ENCODE measurements around the gene STX3. TPM values are rescaled to one million over a fixed set of nuclear protein-coding genes. Genes with fewer than 3 reads are reported as not detected.
A peak's percentile ranks its signal among the peaks of the same experiment; 100 is the strongest.

The STX3 gene
- total RNA-seq (10 to 100 TPM; 21.6 to 49.3 (median 30.9) TPM), polyA plus RNA-seq (10 to 100 TPM in 1 of 3 donors, 1 to 10 TPM in 2; 5.1 to 10.9 (median 8.1) TPM)
- long read RNA-seq, donor 1, partial matches to known transcripts = 0 of 2 reads
- long read RNA-seq, donor 1, other reads (novel, unspliced or antisense) = 0 of 2 reads
- long read RNA-seq, donor 2 = 0 reads

- no peak for TF ChIP-seq CTCF (IDR thresholded peaks at IDR 0.05 in 8 of 11, conservative IDR thresholded peaks at IDR 0.05 in 3 of 11)
- TF ChIP-seq POLR2A (IDR thresholded peaks at IDR 0.05) = peak in 1 of 3 donors; percentile 20
- TF ChIP-seq POLR2AphosphoS5 (IDR thresholded peaks at IDR 0.05) = peak in 2 of 3 donors; percentile 58 to 69
- DNase-seq = peak; percentile 94
- H3K9me3 ChIP-seq = no peaks in the 10 kb centered on the region
- H3K27ac ChIP-seq = peak within 1 kb of the TSS; percentile 49 to 98 (median 89)
- WGBS, 5 donors = 0 to 1% (median 0%) methylated on average over 30 to 80 of the region's 80 CpGs
- peaks cover 0 to 5% (median 0%) of the 10 kb centered on the region in 6 donors for H3K36me3 ChIP-seq
- intact Hi-C loops (cut with DNase I; ENCODE audit: low total_unique reads) = loop anchor here (2.0 kb wide), 1 partner anchor 46 kb away; no protein-coding TSS in a partner anchor
- peak within 1 kb of the TSS; percentile 67 to 93 (median 76) for H3K4me3 ChIP-seq
- H3K27me3 ChIP-seq (replicated peaks in 1 of 7) = no peaks in the 10 kb centered on the region
- H3K4me1 ChIP-seq = peaks cover 3 to 47% (median 25%) of the 10 kb centered on the region in 6 donors
Observed at GRCh38 chr11:59754859-59755700, at the start of gene STX3. STX3 (plus strand) TSS chr11:59755376; CDS start chr11:59755606, 230 bp downstream.

GRCh38 chr11:59706518-59707285, 48.5 kb upstream of the STX3 start:
- Histone ChIP-seq H3K4me1 (no peaks in the 10 kb centered on the region), H3K36me3 (no peaks in the 10 kb centered on the region), H3K27ac (no peak overlapping the region), H3K27me3 (replicated peaks in 1 of 7) (peaks cover 0 to 10% (median 0%) of the 10 kb centered on the region in 7 donors), H3K9me3 (no peaks in the 10 kb centered on the region), H3K4me3 (no peak overlapping the region)
- WGBS, 5 donors = 77 to 87% (median 82%) methylated on average over 5 of the region's 5 CpGs
- intact Hi-C loops (cut with DNase I; ENCODE audit: low total_unique reads) = no loop called here
- no peak for DNase-seq
- TF ChIP-seq POLR2A (IDR thresholded peaks at IDR 0.05) = no peak
- TF ChIP-seq POLR2AphosphoS5 (IDR thresholded peaks at IDR 0.05) = no peak
- TF ChIP-seq CTCF (IDR thresholded peaks at IDR 0.05 in 8 of 11, conservative IDR thresholded peaks at IDR 0.05 in 3 of 11) = no peak

GRCh38 chr11:59707371-59707770, 47.8 kb upstream of the STX3 start:
- no peak overlapping the region for H3K4me3 ChIP-seq
- intact Hi-C loops (cut with DNase I; ENCODE audit: low total_unique reads) = no loop called here
- H3K27ac ChIP-seq = no peak overlapping the region
- TF ChIP-seq POLR2A (IDR thresholded peaks at IDR 0.05) (no peak), CTCF (IDR thresholded peaks at IDR 0.05 in 8 of 11, conservative IDR thresholded peaks at IDR 0.05 in 3 of 11) (no peak), POLR2AphosphoS5 (IDR thresholded peaks at IDR 0.05) (no peak)
- whole genome bisulfite sequencing, 5 donors = 72 to 100% (median 88%) methylated on average over 1 of the region's 1 CpG
- H3K9me3 ChIP-seq = no peaks in the 10 kb centered on the region
- H3K27me3 ChIP-seq (replicated peaks in 1 of 7) = peaks cover 0 to 10% (median 0%) of the 10 kb centered on the region in 7 donors
- no peaks in the 10 kb centered on the region for H3K36me3 ChIP-seq
- no peak for DNase-seq
- no peaks in the 10 kb centered on the region for H3K4me1 ChIP-seq

All from spleen (tissue), 13 donors.